K562 (cell line): ENCODE measurements around the gene ARHGAP24. TPM values are rescaled to one million over a fixed set of nuclear protein-coding genes. Genes with fewer than 3 reads are reported as not detected.

Source experiments
- ATF6 ChIP-seq: sonication (generic); formaldehyde crosslinking; IDR thresholded peaks from 2 replicates; pipeline ENCODE4 v1.4.0; 2020; ENCODE audit warnings: mild to moderate bottlenecking, missing genetic modification reagents
- CC2D1A ChIP-seq: fragments of 450-650 bp; IDR thresholded peaks from 2 replicates; pipeline ENCODE4 v1.6.1; 2017; ENCODE audit warnings: mild to moderate bottlenecking
- CCNT2 ChIP-seq: IDR thresholded peaks from 2 replicates; pipeline ENCODE4 v1.6.1; 2011; ENCODE audit warnings: borderline replicate concordance, low read depth, mild to moderate bottlenecking, moderate library complexity, mixed read lengths, low read length; ENCODE audit not compliant: insufficient read length; ENCODE audit errors: extremely low read depth
- CHD1 ChIP-seq: fragments of 200-600 bp; sonication (generic); IDR thresholded peaks from one replicate; pipeline ENCODE4 v1.6.1; 2012; ENCODE audit warnings: mild to moderate bottlenecking, moderate library complexity, low read length, inconsistent platforms
- CTCF ChIP-seq, 3 experiments: IDR thresholded peaks in 2 of 3; conservative IDR thresholded peaks in 1 of 3; 2 replicates each; pipeline ENCODE4 v1.5.1; 2011 to 2012; ENCODE audit warnings: low read length in 3 of 3, mild to moderate bottlenecking in 3 of 3, control low read depth in 2 of 3, improper control_type of control experiment in 1 of 3, inconsistent platforms in 1 of 3, low read depth in 1 of 3, mixed read lengths in 1 of 3, moderate library complexity in 1 of 3; ENCODE audit not compliant: insufficient read depth in 2 of 3
- EP400 ChIP-seq: fragments of 450-650 bp; IDR thresholded peaks from 2 replicates; pipeline ENCODE4 v1.6.1; 2017; ENCODE audit warnings: antibody characterized with exemption, mild to moderate bottlenecking, moderate library complexity
- JUNB ChIP-seq: fragments of 450-650 bp; formaldehyde crosslinking; conservative IDR thresholded peaks from 2 replicates; pipeline ENCODE4 v1.4.0; 2020; ENCODE audit warnings: mild to moderate bottlenecking
- KLF13 ChIP-seq: fragments of 450-650 bp; IDR thresholded peaks from 2 replicates; pipeline ENCODE4 v1.6.1; 2016; ENCODE audit warnings: missing genetic modification characterization, low read depth, mild to moderate bottlenecking, missing compliant biosample characterization, moderate library complexity, borderline replicate concordance
- POLR3A ChIP-seq: IDR thresholded peaks from 2 replicates; pipeline ENCODE4 v1.6.1; 2011; ENCODE audit warnings: borderline replicate concordance, mild to moderate bottlenecking, moderate library complexity; ENCODE audit not compliant: insufficient read length, insufficient read depth; ENCODE audit errors: extremely low read depth
- SRSF9 ChIP-seq: fragments of 200-400 bp; formaldehyde crosslinking; IDR thresholded peaks from 2 replicates; pipeline ENCODE4 v1.6.1; 2017; ENCODE audit warnings: low read depth, low read length, borderline replicate concordance
- TSHZ1 ChIP-seq: fragments of 250-450 bp; sonication (Bioruptor Pico); IDR thresholded peaks from 2 replicates; pipeline ENCODE4 v1.4.0; 2020; ENCODE audit warnings: mild to moderate bottlenecking, moderate library complexity
- ZNF316 ChIP-seq: fragments of 450-650 bp; IDR thresholded peaks from 2 replicates; pipeline ENCODE4 v1.6.1; 2016
- polyA plus RNA-seq, 8 experiments: library from polyadenylated mRNA; depleted of rRNA in 4 of 8; stranded (reverse) in 5 of 8; unstranded in 3 of 8; fragments of >200 nt; fragmentation: Nextera tagmentation in 2 of 8; fragmentation: Illumina TruSeq in 1 of 8; extraction: Ambion mirVana in 2 of 8; extraction: Trizol in 1 of 8; gene quantifications; 2 replicates each; pipeline versions ENCODE4 v1.2.1 to v1.2.3, GENCODE V29; 2011 to 2014; ENCODE audit warnings: inconsistent platforms in 1 of 8, missing spikeins in 1 of 8
- total RNA-seq, 7 experiments: library from RNA; depleted of rRNA in 6 of 7; stranded (reverse); fragments of >200 nt in 6 of 7; fragmentation: Illumina TruSeq in 2 of 7; extraction: Trizol in 2 of 7; gene quantifications; 2 replicates each; pipeline versions ENCODE4 v1.2.1 to v1.2.3, GENCODE V29; 2011 to 2021; ENCODE audit warnings: low replicate concordance in 1 of 7

Gene ARHGAP24
- total and polyA plus RNA-seq, 9 of the 15 experiments (the other 6 are each of a cell fraction or from before 2014, with no cell fraction given): 8.0 to 22.6 (median 14.0) TPM

- no peak for TF ChIP-seq CC2D1A
- TF ChIP-seq JUNB (CRISPR knock-in tag): no peak
- TF ChIP-seq POLR3A: no peak
- TF ChIP-seq EP400: no peak
- TF ChIP-seq CTCF (IDR thresholded peaks at IDR 0.05 in 2 of 3, conservative IDR thresholded peaks at IDR 0.05 in 1 of 3; ENCODE audit: insufficient read depth in 2 of 3, low read depth in 1 of 3, low read length in 3 of 3): no peak
- no peak for TF ChIP-seq KLF13 (tag)
- no peak for TF ChIP-seq CCNT2
- no peak for TF ChIP-seq TSHZ1 (CRISPR knock-in tag)
- peak; percentile 76 for TF ChIP-seq ZNF316
- TF ChIP-seq SRSF9: no peak
- no peak for TF ChIP-seq ATF6 (CRISPR knock-in tag)
- no peak for TF ChIP-seq CHD1
Observed at GRCh38 chr4:85682391-85682790, 207.4 kb downstream of the ARHGAP24 start (continued).
